Parietal lobe (tissue), 1 donor: ENCODE results near the gene CIROP. TPM values are rescaled to one million over a fixed set of nuclear protein-coding genes. Genes with fewer than 3 reads are reported as not detected.

ENCODE experiments used
- total RNA-seq: library from RNA; depleted of rRNA; stranded (reverse); fragments of >200 nt; gene quantifications from one replicate; pipeline ENCODE4 v1.2.3, GENCODE V29; 2014

CIROP gene
- total RNA-seq: not detected

GRCh38 chr14:23104591-23105347 is at the start of gene CIROP:
Gene CIROP (minus strand): TSS chr14:23104989. CDS start chr14:23104920, 69 bp downstream.

DNA sequence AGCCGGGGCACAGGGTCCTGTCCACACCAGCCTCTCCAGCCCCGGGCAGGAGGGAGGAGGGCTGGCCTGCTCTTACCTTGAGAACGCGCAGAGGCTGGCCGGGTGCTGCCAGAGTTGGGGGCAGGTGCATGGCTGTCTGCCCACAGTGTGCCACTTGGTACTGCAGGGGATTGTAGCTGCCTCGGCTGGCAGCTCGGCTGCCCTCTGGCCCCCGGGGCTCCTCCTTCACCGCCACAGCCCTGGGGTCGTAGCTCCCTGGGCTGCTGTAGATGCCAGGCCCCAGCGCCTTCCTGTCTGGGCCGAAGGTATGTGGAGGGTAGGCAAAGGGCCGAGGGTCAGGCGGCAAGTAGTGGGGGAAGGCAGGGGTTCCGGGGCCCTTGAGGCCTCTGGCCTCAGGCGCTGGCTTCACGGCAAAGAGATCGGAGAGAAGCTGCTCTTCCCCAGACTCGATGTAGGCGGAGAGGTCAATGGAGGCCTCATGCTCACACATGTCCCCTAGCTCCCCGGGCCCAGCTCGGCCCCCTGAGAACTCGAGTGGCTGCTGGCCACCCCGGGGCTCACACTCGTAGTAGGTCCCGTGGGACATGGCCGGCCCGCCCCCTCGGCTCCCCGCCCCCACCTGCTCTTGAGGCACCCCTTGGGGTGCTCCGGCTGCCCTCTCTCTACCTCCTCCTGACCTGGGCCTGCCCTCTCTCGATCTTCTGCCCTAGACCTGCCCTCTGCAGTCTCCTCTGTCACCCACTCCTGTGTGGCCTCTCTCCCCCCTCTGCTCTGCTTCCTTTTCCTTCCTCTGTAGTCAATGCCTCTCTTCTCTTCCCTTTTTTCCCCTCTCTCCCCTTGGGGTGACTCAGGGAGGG is 13.9 kb upstream of the CIROP start, which contains the start of gene CEBPE:
Gene CEBPE (minus strand): TSS at position 750 of the 857 bp plus-strand sequence. CDS start 164 bp downstream, at position 586.

GRCh38 chr14:23095196-23096108 is 9.3 kb downstream of the CIROP start, which contains the start of gene C14orf119:
Gene C14orf119 (plus strand): TSS chr14:23095505. CDS start chr14:23097659, 2,154 bp downstream.

GRCh38 chr14:23094666-23095195 is 10.1 kb downstream of the CIROP start, which contains the start of gene ACIN1:
Gene ACIN1 (minus strand): TSS chr14:23095136. CDS start chr14:23095112, 24 bp downstream.

DNA sequence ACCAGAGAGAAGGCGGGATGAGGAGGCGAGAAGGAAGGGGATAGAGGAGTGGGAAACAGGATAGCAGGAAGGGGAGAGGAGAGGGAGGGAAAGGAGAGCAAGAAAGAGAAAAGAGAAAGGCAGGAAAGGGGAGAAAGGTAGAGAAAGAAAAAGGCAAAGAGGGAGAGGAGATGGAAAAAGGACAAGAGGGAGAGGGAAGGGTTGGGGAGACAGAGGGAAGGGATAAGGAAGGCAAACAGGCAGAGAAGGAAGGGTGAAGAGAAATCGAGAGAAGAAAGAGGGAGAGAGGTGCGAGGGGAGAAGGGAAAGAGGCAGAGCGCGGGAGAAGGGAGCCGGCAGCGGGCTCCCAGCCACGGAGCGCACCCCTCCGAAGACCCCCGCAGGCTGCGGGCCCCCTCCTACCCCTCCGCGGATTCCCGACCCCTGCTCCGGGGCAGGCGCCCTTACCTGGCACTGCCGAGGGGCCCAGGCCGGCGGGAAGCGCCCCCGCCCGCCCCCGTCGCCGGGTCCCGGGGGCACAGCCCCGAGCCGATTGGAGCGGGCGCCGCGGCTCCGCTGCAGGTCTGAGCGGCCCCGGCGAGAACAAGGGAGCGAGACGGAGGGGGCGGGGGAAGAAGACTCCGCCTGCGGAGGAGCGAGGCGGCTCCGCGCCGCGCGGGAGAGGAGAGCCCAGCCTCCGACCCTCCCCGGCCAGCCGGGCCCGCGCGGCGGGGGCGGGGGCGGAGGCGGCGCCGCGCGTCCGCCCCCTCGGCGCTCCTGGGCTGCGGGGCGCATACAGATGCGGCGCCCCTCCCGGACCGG is 47.6 kb downstream of the CIROP start, which contains the start of gene CDH24:
Gene CDH24 (minus strand): TSS at position 565 of the 801 bp plus-strand sequence. CDS start 1,787 bp downstream, outside the sequence.

Other genes starting within 250 kb of the CIROP start
- gene LRP10, start 233.2 kb downstream of the CIROP start, total RNA-seq: 4.1 TPM
- gene REM2, start 221.8 kb downstream of the CIROP start, total RNA-seq: 1.9 TPM
- gene RBM23, start 185.8 kb downstream of the CIROP start, total RNA-seq: 66.0 TPM
- gene PRMT5, start 175.6 kb downstream of the CIROP start, total RNA-seq: 46.6 TPM
- 27.2 TPM for gene HAUS4, start 147.9 kb downstream of the CIROP start, total RNA-seq
- gene AJUBA, start 122.4 kb downstream of the CIROP start, total RNA-seq: 4.7 TPM
- 6.3 TPM for gene C14orf93, start 94.8 kb downstream of the CIROP start, total RNA-seq
- gene PSMB5, start 70.1 kb downstream of the CIROP start, total RNA-seq: 127 TPM
- not detected for gene PSMB11, start 62.8 kb downstream of the CIROP start, total RNA-seq
- 22.5 TPM for gene CDH24, start 47.5 kb downstream of the CIROP start, total RNA-seq
- 161 TPM for gene ACIN1, start 9.9 kb downstream of the CIROP start, total RNA-seq
- gene C14orf119, start 9.5 kb downstream of the CIROP start, total RNA-seq: 14.4 TPM
- gene CEBPE, start 14.3 kb upstream of the CIROP start, total RNA-seq: not detected
- 5.0 TPM for gene SLC7A8, start 78.7 kb upstream of the CIROP start, total RNA-seq
- gene RNF212B, start 132.9 kb upstream of the CIROP start, total RNA-seq: not detected
- gene HOMEZ, start 181.1 kb upstream of the CIROP start, total RNA-seq: 4.1 TPM
- gene PPP1R3E, start 197.9 kb upstream of the CIROP start, total RNA-seq: 12.8 TPM
- 20.3 TPM for gene BCL2L2, start 201.8 kb upstream of the CIROP start, total RNA-seq
- gene PABPN1, start 216.5 kb upstream of the CIROP start, total RNA-seq: 94.8 TPM
- 164 TPM for gene SLC22A17, start 247.9 kb upstream of the CIROP start, total RNA-seq